Tibial artery (tissue), 4 donors: ENCODE results near the gene ADNP.
A peak's percentile ranks its signal among the peaks of the same experiment; 100 is the strongest.

ENCODE experiments used
- DNase-seq, 2 donors: peaks; one replicate each; pipeline ENCODE4 v3.0.0-alpha.2; 2019
- H3K27ac ChIP-seq, 2 donors: fragments of 200-600 bp; sonication (generic) in 1 of 2; 1 replicate in 1 of 2; 2 replicates in 1 of 2; pipeline ENCODE4 v1.5.1; 2018 to 2019; ENCODE audit warnings: mild to moderate bottlenecking in 1 of 2
- H3K27me3 ChIP-seq, 2 donors: fragments of 200-600 bp; sonication (generic) in 1 of 2; one replicate each; pipeline versions ENCODE4 v1.5.1 to v1.6.0; 2016 to 2019
- H3K36me3 ChIP-seq, 3 donors: fragments of 200-600 bp; sonication (generic) in 2 of 3; one replicate each; pipeline ENCODE4 v1.5.1; 2016 to 2019; ENCODE audit warnings: mild to moderate bottlenecking in 2 of 3
- H3K4me1 ChIP-seq, 4 donors: fragments of 200-600 bp; sonication (generic) in 2 of 4; 1 replicate in 3 of 4; 2 replicates in 1 of 4; pipeline ENCODE4 v1.5.1; 2016 to 2019
- H3K4me3 ChIP-seq, 2 donors: fragments of 200-600 bp; sonication (generic) in 1 of 2; 1 replicate in 1 of 2; 2 replicates in 1 of 2; pipeline ENCODE4 v1.5.1; 2018 to 2019; ENCODE audit warnings: mild to moderate bottlenecking in 2 of 2
- H3K9me3 ChIP-seq, 3 donors: fragments of 200-600 bp; sonication (generic) in 1 of 3; one replicate each; pipeline ENCODE4 v1.5.1; 2016 to 2019
- intact Hi-C: fragments of 100-400 bp; cut with DNase I; formaldehyde crosslinking; loops from one replicate; pipeline ENCODE4 v1.15.0; 2023; ENCODE audit warnings: low total_unique reads
- TF ChIP-seq, protein P1 (sequence below), 2 experiments: fragments of 200-600 bp in 1 of 2; fragments of 450-650 bp in 1 of 2; IDR thresholded peaks; one replicate each; pipeline ENCODE4 v1.5.1; 2017 to 2019; ENCODE audit warnings: antibody characterized with exemption in 2 of 2, mild to moderate bottlenecking in 1 of 2, moderate library complexity in 1 of 2

Gene ADNP

DNA sequence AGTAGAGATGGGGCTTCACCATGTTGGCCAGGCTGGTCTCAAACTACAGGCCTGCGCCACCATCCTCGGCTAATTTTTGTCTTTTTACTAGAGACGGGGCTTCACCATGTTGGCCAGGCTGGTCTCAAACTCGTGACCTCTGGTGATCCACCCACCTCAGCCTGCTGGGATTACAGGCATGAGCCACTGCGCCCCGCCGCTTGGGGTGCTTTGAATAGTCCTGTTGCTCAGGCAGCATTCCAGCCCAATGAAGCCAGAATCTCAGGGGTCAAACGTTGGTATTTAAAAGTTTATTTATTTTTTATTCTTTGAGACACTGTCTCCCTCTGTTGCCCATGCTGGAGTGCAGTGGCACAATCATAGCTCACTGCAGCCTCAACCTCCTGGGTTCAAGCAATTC, 38.7 kb upstream of the ADNP start:
- Histone ChIP-seq H3K4me1 (no peaks in the 10 kb centered on the region), H3K9me3 (no peaks in the 10 kb centered on the region), H3K27ac (no peak overlapping the region), H3K36me3 (no peaks in the 10 kb centered on the region), H3K27me3 (no peaks in the 10 kb centered on the region), H3K4me3 (no peak overlapping the region)
- no peak for DNase-seq
- TF ChIP-seq, protein P1, sequence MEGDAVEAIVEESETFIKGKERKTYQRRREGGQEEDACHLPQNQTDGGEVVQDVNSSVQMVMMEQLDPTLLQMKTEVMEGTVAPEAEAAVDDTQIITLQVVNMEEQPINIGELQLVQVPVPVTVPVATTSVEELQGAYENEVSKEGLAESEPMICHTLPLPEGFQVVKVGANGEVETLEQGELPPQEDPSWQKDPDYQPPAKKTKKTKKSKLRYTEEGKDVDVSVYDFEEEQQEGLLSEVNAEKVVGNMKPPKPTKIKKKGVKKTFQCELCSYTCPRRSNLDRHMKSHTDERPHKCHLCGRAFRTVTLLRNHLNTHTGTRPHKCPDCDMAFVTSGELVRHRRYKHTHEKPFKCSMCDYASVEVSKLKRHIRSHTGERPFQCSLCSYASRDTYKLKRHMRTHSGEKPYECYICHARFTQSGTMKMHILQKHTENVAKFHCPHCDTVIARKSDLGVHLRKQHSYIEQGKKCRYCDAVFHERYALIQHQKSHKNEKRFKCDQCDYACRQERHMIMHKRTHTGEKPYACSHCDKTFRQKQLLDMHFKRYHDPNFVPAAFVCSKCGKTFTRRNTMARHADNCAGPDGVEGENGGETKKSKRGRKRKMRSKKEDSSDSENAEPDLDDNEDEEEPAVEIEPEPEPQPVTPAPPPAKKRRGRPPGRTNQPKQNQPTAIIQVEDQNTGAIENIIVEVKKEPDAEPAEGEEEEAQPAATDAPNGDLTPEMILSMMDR (IDR thresholded peaks at IDR 0.05) = no peak
- intact Hi-C loops = no loop called here

DNA sequence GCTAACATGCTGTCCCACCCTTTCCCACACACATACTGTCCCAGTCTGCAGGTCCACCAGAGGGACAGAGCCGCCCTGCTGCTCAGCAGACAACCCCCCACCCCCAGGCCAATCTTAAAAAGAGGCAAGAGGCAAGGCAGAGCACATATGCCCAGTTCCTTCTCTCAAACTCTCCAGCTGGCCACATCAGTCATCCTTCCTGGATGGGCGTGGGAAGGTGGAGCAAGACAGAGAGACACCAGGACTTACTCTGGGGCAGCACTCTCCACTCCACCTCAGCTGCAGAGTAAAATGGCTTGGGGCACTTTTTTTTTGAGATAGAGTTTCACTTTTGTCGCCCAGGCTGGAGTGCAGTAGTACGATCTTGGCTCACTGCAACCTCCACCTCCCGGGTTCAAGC, 38.2 kb upstream of the ADNP start:
- Histone ChIP-seq H3K4me3 (no peak overlapping the region), H3K9me3 (no peaks in the 10 kb centered on the region), H3K36me3 (no peaks in the 10 kb centered on the region), H3K27me3 (no peaks in the 10 kb centered on the region), H3K4me1 (no peaks in the 10 kb centered on the region), H3K27ac (no peak overlapping the region)
- TF ChIP-seq, protein P1 (IDR thresholded peaks at IDR 0.05) = no peak
- no peak for DNase-seq
- intact Hi-C loops = no loop called here

- intact Hi-C loops = no loop called here
- DNase-seq = no peak
- no peaks in the 10 kb centered on the region for H3K9me3 ChIP-seq
- no peak overlapping the region for H3K27ac ChIP-seq
- no peaks in the 10 kb centered on the region for H3K27me3 ChIP-seq
- TF ChIP-seq, protein P1 (IDR thresholded peaks at IDR 0.05) = no peak
- H3K4me1 ChIP-seq = no peaks in the 10 kb centered on the region
- no peak overlapping the region for H3K4me3 ChIP-seq
- H3K36me3 ChIP-seq = no peaks in the 10 kb centered on the region
Measured at GRCh38 chr20:50968289-50968688, 37.1 kb upstream of the ADNP start.

DNA sequence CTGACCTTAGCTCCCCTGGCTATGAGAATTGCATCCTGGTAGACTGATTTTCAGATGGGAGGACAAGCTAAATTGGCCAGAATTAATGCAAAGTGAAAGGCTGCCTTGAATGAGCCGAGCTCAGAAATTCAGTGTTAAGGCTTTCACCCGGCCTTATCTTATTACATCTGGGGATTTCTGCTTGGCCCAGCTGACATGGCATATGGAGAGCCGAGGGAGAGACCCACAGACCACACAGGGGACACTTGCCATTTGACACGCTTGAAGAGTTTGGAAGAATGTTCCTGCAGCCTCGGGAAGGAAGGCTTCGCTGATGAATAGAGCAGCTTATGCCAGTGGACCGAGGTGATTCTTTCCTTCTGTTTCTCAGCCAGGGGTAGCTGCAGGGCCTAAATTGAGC, 36.3 kb upstream of the ADNP start:
- Histone ChIP-seq H3K27ac (no peak overlapping the region), H3K27me3 (no peaks in the 10 kb centered on the region), H3K4me3 (no peak overlapping the region), H3K4me1 (no peaks in the 10 kb centered on the region), H3K9me3 (no peaks in the 10 kb centered on the region), H3K36me3 (peaks cover 0 to 3% (median 1%) of the 10 kb centered on the region in 3 donors)
- intact Hi-C loops = no loop called here
- TF ChIP-seq, protein P1 (IDR thresholded peaks at IDR 0.05) = no peak
- DNase-seq = no peak

- peaks cover 0 to 50% (median 33%) of the 10 kb centered on the region in 4 donors for H3K4me1 ChIP-seq
- intact Hi-C loops = loop anchor here (10.0 kb wide), 1 partner anchor 495 kb away; no protein-coding TSS in a partner anchor
- H3K9me3 ChIP-seq = no peaks in the 10 kb centered on the region
- DNase-seq = no peak
- H3K36me3 ChIP-seq = peaks cover 6 to 14% (median 11%) of the 10 kb centered on the region in 3 donors
- H3K27ac ChIP-seq = peak overlapping the region; percentile 87 to 88
- TF ChIP-seq, protein P1 (IDR thresholded peaks at IDR 0.05) = no peak
- H3K27me3 ChIP-seq = no peaks in the 10 kb centered on the region
- peak overlapping the region; percentile 83 to 88 for H3K4me3 ChIP-seq
Measured at GRCh38 chr20:50959543-50960126, 28.4 kb upstream of the ADNP start.
